ENCODE results near the gene MID2.

GRCh38 chrX:107894038-107894437 is 68.4 kb downstream of the MID2 start:
- TF ChIP-seq EZH2 (IDR thresholded peaks at IDR 0.05) (no peak), POLR2AphosphoS5 (IDR thresholded peaks at IDR 0.05; ENCODE audit: borderline replicate concordance, low read depth, low read length) (no peak), FOXP2 (optimal IDR thresholded peaks at IDR 0.05; ENCODE audit: control extremely low read depth, extremely low read length, insufficient read depth) (no peak)
